GM18951 (cell line): ENCODE results near the gene NECTIN1.

ENCODE experiments used
- POLR2A ChIP-seq: IDR thresholded peaks from 4 replicates; pipeline ENCODE4 v1.6.1; 2011; ENCODE audit warnings: mild to moderate bottlenecking; ENCODE audit not compliant: insufficient read length, insufficient read depth; ENCODE audit errors: extremely low read depth
- in situ Hi-C: fragments of 300-500 bp; cut with MboI; formaldehyde crosslinking; loops from one replicate; pipeline ENCODE4 v1.12.0; 2022; ENCODE audit warnings: low sequenced_read_pairs, mixed read lengths, inconsistent platforms; ENCODE audit not compliant: unreplicated experiment

Gene NECTIN1

DNA sequence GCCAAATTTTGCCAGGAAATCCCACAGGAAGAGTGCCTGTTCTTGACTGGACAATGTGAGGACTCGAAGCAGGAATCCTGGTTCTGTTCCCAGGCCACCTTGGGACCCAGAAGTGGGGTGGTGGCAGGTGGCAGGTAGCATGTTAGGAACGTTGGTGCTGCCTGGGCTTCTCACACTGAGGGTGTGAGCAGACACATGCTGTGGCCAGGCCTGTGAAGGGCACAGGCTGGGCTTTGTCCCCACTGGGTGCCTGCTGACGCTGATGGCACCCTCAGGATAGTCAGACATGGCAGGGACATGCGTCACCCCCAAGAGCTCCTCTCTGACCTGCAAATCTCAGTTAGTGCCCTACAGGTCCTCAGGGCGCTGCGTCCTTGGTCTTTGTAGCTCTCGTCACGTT lies 21.1 kb upstream of the NECTIN1 start:
- in situ Hi-C loops, result no loop called here
- no peak for TF ChIP-seq POLR2A

DNA sequence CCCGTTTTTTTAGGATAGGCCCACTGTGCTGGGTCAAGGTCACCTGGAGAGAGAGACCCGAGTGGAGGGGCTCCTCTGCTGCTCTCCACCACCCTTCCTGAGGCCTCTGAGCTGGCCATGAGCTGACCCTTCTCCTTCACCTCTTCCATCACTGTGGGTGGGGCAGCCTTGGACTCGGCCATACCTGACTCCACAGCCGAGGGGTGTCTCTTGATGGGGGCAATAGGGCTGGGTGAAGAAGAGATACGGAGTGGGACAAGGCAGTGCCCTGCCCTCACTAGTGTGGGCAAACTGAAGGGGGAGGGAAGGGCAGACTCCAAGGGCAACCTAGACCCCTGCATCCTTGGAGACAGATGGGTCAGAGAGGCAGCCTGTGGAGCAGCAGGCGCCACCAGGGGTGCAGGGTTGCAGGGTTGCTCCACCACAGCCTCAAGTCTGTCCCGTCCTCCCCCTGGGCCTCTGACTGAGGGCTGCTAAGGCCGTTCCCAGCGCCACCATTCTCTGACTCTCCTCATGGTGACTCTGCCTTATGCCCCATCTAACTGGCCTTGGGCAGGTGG lies 20.1 kb upstream of the NECTIN1 start:
- in situ Hi-C loops, result no loop called here

DNA sequence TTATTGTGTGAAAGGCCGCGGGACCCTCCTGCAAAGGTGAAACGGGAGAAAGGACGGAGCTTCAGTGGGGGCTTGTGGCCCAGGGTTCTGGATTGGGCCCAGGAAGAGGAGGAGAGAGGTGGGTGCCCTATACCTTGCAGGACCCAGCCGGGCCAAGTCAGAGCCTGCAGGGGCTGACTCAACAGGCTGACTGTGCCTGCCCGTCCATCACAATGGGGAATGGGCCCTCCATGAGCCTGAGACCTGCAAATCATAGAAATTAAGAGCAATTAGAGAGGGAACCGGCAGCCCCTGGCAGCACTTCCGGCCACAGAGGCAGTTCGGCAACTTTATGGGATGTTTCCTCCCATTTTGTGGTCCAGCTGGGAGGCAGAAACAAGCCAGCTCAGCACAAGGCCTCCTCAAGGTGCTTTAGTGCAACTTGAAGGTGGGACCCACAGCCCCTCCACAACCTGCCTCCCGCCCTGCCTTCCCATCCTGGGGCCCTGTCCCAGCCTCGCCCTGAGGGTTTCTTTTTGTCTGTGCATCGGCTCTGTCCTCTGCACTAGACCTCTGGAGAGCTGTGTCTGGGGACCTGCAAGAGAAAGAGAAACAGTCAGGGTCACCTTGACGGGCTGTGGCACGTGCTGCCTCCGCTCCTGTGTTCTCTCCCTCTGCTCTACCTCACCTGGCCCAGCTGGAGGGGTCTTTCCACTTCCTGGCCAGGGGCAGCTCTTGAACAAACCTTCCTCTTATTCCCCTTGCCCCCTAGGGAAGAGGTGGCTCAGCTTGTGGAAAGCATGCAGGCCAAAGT lies 19.1 kb upstream of the NECTIN1 start:
- in situ Hi-C loops, result no loop called here
- no peak for TF ChIP-seq POLR2A

More for the DNA sequence above, 20.1 kb upstream of the NECTIN1 start:
- no peak for TF ChIP-seq POLR2A

DNA sequence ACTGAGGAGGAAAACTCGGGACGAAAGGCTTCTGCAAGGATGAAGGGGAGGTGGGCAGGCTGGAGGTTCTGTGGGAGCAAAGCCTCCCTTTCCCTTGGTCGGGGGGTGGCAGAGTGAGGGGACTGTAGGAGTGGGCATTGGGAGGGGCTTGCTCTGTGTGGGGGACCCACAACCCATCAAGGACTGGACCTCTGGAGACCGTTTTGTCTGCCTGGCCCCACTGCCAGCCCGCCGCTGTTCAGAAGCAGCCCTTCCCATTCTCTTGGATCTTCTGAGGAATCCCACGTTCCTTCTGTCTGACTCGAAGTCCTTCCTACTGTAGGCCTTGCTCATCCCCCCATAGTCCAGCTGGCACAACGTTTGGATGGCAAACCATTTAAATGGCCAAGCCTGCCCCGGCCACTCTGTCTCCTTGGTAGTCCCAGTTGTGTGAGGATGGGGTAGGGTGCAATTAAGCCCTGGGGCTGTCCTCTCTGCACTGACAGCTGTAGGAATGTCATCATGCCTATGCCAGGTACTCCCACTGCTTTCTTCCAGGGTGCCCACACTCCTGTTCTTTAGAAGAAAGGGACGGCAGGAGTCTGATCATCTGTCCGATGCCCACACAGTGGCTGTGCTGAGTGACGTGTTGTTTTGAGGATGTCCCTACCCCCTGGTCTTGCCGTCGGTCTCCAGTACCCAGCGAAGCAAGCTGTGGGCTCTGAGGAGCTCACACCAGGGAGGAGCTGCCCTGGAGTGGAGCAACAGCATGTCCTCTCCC lies 17.0 kb upstream of the NECTIN1 start:
- in situ Hi-C loops, result no loop called here
- no peak for TF ChIP-seq POLR2A

DNA sequence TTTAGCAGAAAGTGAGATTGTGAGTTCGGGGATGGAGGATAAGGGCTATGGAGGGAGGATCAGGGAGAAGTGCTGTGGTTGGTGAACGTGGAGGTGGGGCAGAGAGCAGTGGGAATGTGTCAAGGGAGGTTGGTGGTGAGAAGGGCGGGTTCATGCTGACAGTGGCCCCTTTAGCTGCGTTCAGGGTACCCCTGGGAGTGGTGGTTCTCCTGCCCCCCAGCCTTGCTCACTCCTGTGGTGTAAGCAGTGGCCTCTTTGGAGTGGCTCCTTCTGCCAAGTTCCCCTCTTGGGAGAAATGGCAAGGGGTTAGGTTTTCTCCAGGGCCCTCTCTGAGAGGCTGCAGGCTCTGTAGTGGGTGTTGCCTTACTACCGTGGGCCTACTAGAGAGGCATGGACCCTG lies 16.1 kb upstream of the NECTIN1 start:
- no peak for TF ChIP-seq POLR2A
- in situ Hi-C loops, result no loop called here

DNA sequence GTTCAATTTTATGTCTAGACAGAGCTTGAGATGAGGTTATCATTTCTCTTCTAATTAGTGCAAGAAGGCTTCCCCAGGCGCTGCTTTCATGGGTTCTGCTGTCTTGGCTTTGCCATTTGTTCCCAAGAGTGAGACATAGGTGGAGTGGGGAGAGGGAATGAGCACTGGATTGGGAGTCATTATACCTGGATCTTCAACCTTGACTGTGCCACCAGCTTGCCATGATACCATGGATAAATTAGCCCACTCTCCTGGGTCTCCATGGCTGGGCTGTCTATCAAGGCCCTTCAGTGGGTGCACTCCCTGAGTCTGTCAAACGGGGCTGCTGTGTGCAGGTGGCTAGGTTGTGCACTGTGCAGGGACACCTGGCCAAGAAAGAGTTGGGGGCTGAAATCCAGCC lies 15.6 kb upstream of the NECTIN1 start:
- TF ChIP-seq POLR2A, result no peak
- in situ Hi-C loops, result no loop called here

DNA sequence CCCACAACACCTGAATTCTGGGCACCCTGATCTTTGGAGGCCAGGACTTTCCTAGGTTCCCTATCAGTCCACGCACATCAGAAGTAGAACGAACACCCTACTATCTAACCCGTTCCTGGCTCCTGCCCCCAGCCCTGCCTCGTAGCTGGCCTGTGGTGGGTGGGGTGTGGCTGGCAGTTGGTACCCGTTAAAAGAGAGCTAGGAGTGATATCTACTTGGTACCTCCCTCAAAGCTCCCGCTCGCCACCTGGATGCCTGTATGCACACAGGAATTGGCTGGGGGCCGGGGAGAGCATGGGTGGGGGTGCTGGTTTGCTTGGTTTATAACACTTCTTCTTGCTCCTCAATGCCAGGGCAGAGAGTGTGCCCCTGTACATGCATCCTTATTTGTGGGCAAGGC lies 14.0 kb upstream of the NECTIN1 start:
- no peak for TF ChIP-seq POLR2A
- in situ Hi-C loops, result no loop called here

DNA sequence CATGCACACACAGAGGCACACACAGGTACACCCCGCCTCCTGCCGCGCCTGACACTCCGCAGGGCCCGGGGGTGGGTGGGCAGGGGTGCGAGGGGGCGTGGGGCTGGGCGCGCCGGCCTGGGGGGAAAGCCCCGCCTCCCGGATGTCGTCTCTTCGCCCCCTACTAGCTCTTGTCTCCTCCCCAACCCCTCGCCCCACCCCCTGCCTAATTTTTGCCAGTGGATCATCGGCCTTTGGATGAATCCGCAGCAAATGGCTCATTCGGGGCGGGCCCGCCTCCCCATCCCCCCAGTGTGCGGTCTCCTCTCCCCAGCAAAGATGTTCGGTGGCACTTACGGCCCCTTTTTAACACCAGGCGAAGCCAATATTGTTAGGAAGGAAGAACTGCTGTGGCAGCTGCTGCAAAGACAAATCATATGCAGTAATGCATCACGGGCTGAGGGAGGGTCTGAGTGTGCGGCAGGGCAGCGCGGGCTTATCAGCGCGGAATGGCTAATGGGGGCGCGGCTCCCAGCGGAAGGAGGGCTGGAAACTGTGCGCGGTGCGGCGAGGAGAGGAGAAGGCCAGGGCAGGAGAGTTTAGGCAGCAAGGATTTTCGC lies 13.4 kb upstream of the NECTIN1 start:
- in situ Hi-C loops, result no loop called here
- no peak for TF ChIP-seq POLR2A

DNA sequence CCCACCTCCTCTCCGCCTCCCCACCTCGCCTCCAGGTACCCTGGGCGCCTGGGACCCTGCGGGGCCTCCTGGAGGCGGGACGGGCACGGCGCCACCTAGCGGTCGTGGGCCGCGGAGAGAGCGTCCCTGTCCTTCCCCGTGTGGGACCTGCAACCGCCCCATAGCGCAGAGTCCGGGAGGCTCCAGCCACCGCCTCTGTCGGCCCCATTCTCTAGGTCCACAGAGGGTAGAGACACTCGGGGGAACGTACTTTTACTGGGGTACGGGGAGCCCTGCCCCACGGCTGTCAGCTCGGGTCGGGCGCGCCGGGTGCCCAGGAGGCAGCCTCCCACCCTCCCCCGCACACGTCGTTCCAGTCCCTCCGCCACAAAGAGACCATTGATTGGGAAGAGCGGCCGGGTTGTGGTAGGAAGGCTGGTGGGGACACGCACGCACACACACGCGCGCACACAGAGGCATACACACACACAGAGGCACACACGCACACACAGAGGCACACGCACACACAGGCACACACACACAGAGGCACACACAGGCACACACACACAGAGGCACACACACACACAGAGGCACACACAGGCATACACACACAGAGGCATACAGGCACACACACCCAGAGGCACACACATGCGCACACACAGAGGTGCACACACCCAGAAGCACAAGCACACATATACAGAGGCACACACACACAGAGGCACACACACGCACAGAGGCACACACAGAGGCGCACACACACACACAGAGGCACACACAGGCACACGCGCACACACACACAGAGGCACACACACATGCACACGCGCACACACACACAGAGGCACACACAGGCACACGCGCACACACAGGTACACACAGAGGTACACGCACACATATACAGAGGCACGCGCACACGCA lies 12.6 kb upstream of the NECTIN1 start:
- in situ Hi-C loops, result no loop called here
- no peak for TF ChIP-seq POLR2A

DNA sequence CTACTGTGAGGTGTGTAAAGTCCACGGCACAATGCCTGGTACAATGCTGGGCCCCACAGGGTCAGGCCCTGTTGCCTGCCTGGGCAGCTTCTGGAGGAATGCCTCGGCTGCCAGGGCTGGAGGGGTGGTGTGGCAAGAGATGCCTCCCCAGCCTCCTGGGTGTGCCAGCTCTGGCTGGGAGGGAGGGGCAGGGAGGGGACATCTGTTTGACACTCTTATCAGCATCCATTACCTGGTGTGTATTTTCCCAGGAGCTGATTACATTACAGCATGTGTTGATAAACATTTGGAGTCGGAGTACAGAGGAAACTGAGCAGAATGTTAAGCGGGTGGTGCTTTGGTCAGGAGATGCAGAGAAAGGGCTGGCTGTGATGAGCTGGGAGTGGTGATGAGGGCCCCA lies 11.0 kb upstream of the NECTIN1 start:
- no peak for TF ChIP-seq POLR2A
- in situ Hi-C loops, result no loop called here

DNA sequence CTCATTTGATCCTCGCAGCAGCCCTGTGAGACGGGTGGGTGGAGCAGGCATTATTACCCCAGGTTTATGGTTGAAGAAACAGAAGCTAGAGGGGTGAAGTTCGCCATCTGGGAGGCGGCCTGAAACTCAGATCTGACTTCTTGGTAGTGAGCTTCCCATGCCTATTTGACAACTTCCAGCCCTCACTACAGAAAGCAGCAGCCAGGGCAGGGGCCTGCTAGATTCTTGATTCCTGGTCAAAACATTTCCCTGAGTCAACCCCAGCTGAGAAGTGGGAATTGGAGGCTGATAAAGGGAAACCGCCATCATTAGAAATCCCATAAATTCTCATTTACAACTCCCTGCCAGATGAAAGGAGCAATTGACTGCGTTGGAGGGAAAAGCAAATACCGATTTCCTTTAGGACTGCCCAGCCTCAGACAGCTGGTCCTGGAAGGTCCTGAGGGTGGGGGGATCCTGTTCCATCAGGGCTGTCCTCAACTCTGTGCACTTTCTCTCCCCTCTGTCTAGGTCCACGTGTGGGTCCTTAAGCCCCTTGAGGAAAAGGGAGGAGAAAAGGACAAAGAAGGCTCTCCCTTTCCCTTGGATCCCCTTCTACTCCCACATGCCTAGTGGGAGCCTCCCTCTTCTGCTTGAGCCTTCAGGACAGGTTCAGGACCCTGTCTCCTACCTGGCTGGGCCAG lies 10.2 kb upstream of the NECTIN1 start:
- in situ Hi-C loops, result no loop called here
- TF ChIP-seq POLR2A, result no peak

DNA sequence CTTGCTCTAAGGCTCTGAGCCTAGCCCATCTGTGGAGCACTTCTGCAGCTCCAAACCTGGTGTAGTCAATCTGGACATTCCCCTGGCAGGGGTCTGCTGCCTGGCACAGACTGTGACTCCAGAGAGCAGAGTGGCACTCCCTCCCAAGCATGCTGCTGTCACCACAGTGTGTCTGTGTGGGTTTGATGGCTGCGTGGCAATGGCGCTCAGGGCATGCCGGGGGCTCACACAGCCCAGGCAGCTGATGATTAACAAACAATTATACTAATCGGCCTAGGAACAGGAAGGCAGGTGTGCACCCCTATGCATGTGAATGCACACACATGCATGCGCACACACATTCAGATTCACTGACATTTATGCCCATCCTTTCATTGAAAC lies 9.0 kb upstream of the NECTIN1 start:
- TF ChIP-seq POLR2A, result no peak
- in situ Hi-C loops, result no loop called here
